ENCODE measurements around the gene VSX1.

The VSX1 gene

GRCh38 chr20:25087186-25087929 is 5.4 kb upstream of the VSX1 start:
- no peak for DNase-seq (ENCODE audit: low spot score)

- no peak for DNase-seq (ENCODE audit: low spot score)
Observed at GRCh38 chr20:25085756-25086495, 4.0 kb upstream of the VSX1 start.

GRCh38 chr20:25084626-25085187 is 2.8 kb upstream of the VSX1 start:
- DNase-seq (ENCODE audit: low spot score): no peak

- DNase-seq (ENCODE audit: low spot score): peak; percentile 51
Observed at GRCh38 chr20:25083773-25084625, 2.1 kb upstream of the VSX1 start.

GRCh38 chr20:25083141-25083772 is 1.3 kb upstream of the VSX1 start:
- DNase-seq (ENCODE audit: low spot score): no peak

GRCh38 chr20:25082498-25082873 is 545 bp upstream of the VSX1 start:
- DNase-seq (ENCODE audit: low spot score): no peak

GRCh38 chr20:25081065-25081729 is 744 bp downstream of the VSX1 start:
- no peak for DNase-seq (ENCODE audit: low spot score)

GRCh38 chr20:25079171-25079570 is 2.8 kb downstream of the VSX1 start:
- no peak for DNase-seq (ENCODE audit: low spot score)

- DNase-seq (ENCODE audit: low spot score): no peak
Observed at GRCh38 chr20:25078662-25079061, 3.3 kb downstream of the VSX1 start.

- no peak for DNase-seq (ENCODE audit: low spot score)
Observed at GRCh38 chr20:25077610-25078169, 4.3 kb downstream of the VSX1 start.

- DNase-seq (ENCODE audit: low spot score): no peak
Observed at GRCh38 chr20:25076731-25077609, 5.0 kb downstream of the VSX1 start.

- no peak for DNase-seq (ENCODE audit: low spot score)
Observed at GRCh38 chr20:25076201-25076600, 5.7 kb downstream of the VSX1 start.

- no peak for DNase-seq (ENCODE audit: low spot score)
Observed at GRCh38 chr20:25073544-25073943, 8.4 kb downstream of the VSX1 start.

GRCh38 chr20:25072226-25072811 is 9.6 kb downstream of the VSX1 start:
- no peak for DNase-seq (ENCODE audit: low spot score)

- no peak for DNase-seq (ENCODE audit: low spot score)
Observed at GRCh38 chr20:25071734-25072133, 10.2 kb downstream of the VSX1 start.

GRCh38 chr20:25070821-25071473 is 11.0 kb downstream of the VSX1 start:
- DNase-seq (ENCODE audit: low spot score): no peak

GRCh38 chr20:25067102-25067987 is 14.6 kb downstream of the VSX1 start:
- DNase-seq (ENCODE audit: low spot score): no peak

- no peak for DNase-seq (ENCODE audit: low spot score)
Observed at GRCh38 chr20:25066386-25066785, 15.6 kb downstream of the VSX1 start.

Data from CD4-positive, alpha-beta T cell treated with Interleukin-2 at 100 ng/mL for 4 hours (primary cell).